HCT116 (cell line): ENCODE results near the gene SOX6. TPM values are rescaled to one million over a fixed set of nuclear protein-coding genes. Genes with fewer than 3 reads are reported as not detected.

ENCODE experiments used
- ATAC-seq: fragments of 200-7000 bp; cut with Tn5 transposase; 2 replicates; pipeline ENCODE4 v1.9.1; 2020; ENCODE audit warnings: mild to moderate bottlenecking, moderate library complexity
- BruUV-seq: library from RNA; stranded (reverse); fragments of 400-500 nt; replicated peaks from 2 replicates; lab custom pipeline; 2021; lab: Mats Ljungman, UMichigan
- CTCF ChIA-PET: fragments of 300-600 bp; sonication (Branson Sonifier 250); formaldehyde crosslinking; loops from one replicate; lab custom pipeline; 2021; ENCODE audit warnings: antibody characterized with exemption; lab: Charles Lee
- POLR2A ChIA-PET: fragments of 300-600, 350-600 bp; sonication (Branson Sonifier 250); formaldehyde crosslinking; loops from one replicate; lab custom pipeline; 2021; ENCODE audit warnings: antibody characterized with exemption; lab: Charles Lee
- RAD21 ChIA-PET, 2 experiments: fragments of 300-600 bp; sonication (Branson Sonifier 250); formaldehyde crosslinking; loops; one replicate each; lab custom pipeline; 2023; ENCODE audit warnings: low total read pairs in 2 of 2; ENCODE audit not compliant: uncharacterized antibody in 2 of 2, unreplicated experiment in 2 of 2, low non-redundant PET in 1 of 2; lab: Charles Lee
- DNase-seq: peaks from one replicate; pipeline ENCODE4 v3.0.0-alpha.2; 2010; ENCODE audit warnings: low read depth, low spot score
- H2AFZ ChIP-seq: fragments of 200-600 bp; shearing (Covaris generic), sonication (generic); 2 replicates; pipeline ENCODE4 v1.6.1; 2017; ENCODE audit warnings: low read depth, mixed run types, mixed read lengths, antibody characterized with exemption, low read length; ENCODE audit not compliant: poor library complexity, severe bottlenecking
- H3K27ac ChIP-seq: 2 replicates; pipeline ENCODE4 v1.5.1; 2012; ENCODE audit warnings: low read depth, low read length
- H3K27me3 ChIP-seq: fragments of 200-600 bp; sonication (generic); 2 replicates; pipeline ENCODE4 v1.6.1; 2016; ENCODE audit warnings: mixed run types, low read length, mixed read lengths; ENCODE audit not compliant: insufficient read depth
- H3K36me3 ChIP-seq, 2 experiments: fragments of 200-500 bp in 1 of 2; fragments of 200-600 bp in 1 of 2; sonication (Bioruptor generic) in 1 of 2; sonication (generic) in 1 of 2; 2 replicates each; pipeline versions ENCODE4 v1.5.1 to v1.6.1; 2014 to 2016; ENCODE audit warnings: low read length in 2 of 2, inconsistent platforms in 1 of 2, mixed read lengths in 1 of 2, mixed run types in 1 of 2; ENCODE audit not compliant: insufficient read depth in 2 of 2, control insufficient read depth in 1 of 2
- H3K4me1 ChIP-seq, 2 experiments: fragments of 200-600 bp in 1 of 2; sonication (generic) in 1 of 2; 2 replicates each; pipeline versions ENCODE4 v1.5.1 to v1.6.1; 2012 to 2017; ENCODE audit warnings: low read length in 2 of 2, inconsistent platforms in 1 of 2, mild to moderate bottlenecking in 1 of 2, mixed read lengths in 1 of 2, mixed run types in 1 of 2, moderate library complexity in 1 of 2; ENCODE audit not compliant: insufficient read depth in 2 of 2, control insufficient read depth in 1 of 2
- H3K4me2 ChIP-seq: fragments of 200-600 bp; sonication (generic); 2 replicates; pipeline ENCODE4 v1.6.1; 2017; ENCODE audit warnings: mixed run types, low read length, mixed read lengths
- H3K4me3 ChIP-seq, 2 experiments: fragments of 200-600 bp in 1 of 2; sonication (generic) in 1 of 2; replicated peaks in 1 of 2; 2 replicates each; pipeline ENCODE4 v1.5.1; 2011 to 2016; ENCODE audit warnings: low read length in 2 of 2, control low read depth in 1 of 2, low read depth in 1 of 2, mild to moderate bottlenecking in 1 of 2, mixed read lengths in 1 of 2, mixed run types in 1 of 2
- H3K79me2 ChIP-seq: fragments of 200-600 bp; sonication (generic); 2 replicates; pipeline ENCODE4 v1.6.1; 2017; ENCODE audit warnings: mild to moderate bottlenecking, mixed run types, low read length, moderate library complexity, mixed read lengths; ENCODE audit not compliant: insufficient read depth
- H3K9ac ChIP-seq: fragments of 200-600 bp; sonication (generic); 2 replicates; pipeline ENCODE4 v1.6.1; 2016; ENCODE audit warnings: low read length, mixed read lengths
- H3K9me2 ChIP-seq: fragments of 200-600 bp; sonication (generic), shearing (Covaris generic); 2 replicates; pipeline ENCODE4 v1.6.1; 2017; ENCODE audit warnings: mixed run types, mild to moderate bottlenecking, moderate library complexity; ENCODE audit not compliant: insufficient read depth
- H3K9me3 ChIP-seq, 2 experiments: fragments of 200-500 bp in 1 of 2; fragments of 200-600 bp in 1 of 2; sonication (Bioruptor generic) in 1 of 2; sonication (generic) in 1 of 2; 2 replicates each; pipeline ENCODE4 v1.6.1; 2014 to 2017; ENCODE audit warnings: low read length in 2 of 2, mixed read lengths in 2 of 2, inconsistent platforms in 1 of 2, low read depth in 1 of 2, mild to moderate bottlenecking in 1 of 2, mixed run types in 1 of 2, moderate library complexity in 1 of 2; ENCODE audit not compliant: control insufficient read depth in 1 of 2, insufficient read depth in 1 of 2
- H4K20me1 ChIP-seq: fragments of 200-600 bp; sonication (generic), shearing (Covaris generic); 2 replicates; pipeline ENCODE4 v1.6.1; 2017; ENCODE audit warnings: mixed run types, mild to moderate bottlenecking, moderate library complexity; ENCODE audit not compliant: insufficient read depth
- ATF3 ChIP-seq: IDR thresholded peaks from 2 replicates; pipeline ENCODE4 v1.6.1; 2012
- CEBPB ChIP-seq: IDR thresholded peaks from 2 replicates; pipeline ENCODE4 v1.6.1; 2012; ENCODE audit warnings: low read depth
- CTCF ChIP-seq, 3 experiments: fragments of 200-600 bp in 1 of 3; sonication (generic) in 1 of 3; IDR thresholded peaks in 2 of 3; conservative IDR thresholded peaks in 1 of 3; 2 replicates each; pipeline ENCODE4 v1.5.1; 2012 to 2017; ENCODE audit warnings: low read depth in 2 of 3, low read length in 2 of 3, antibody characterized with exemption in 1 of 3, borderline replicate concordance in 1 of 3, control low read depth in 1 of 3, mild to moderate bottlenecking in 1 of 3, mixed read lengths in 1 of 3, mixed run types in 1 of 3, moderate library complexity in 1 of 3; ENCODE audit not compliant: insufficient read depth in 1 of 3
- EGR1 ChIP-seq: IDR thresholded peaks from 2 replicates; pipeline ENCODE4 v1.6.1; 2012; ENCODE audit warnings: low read depth
- ELF1 ChIP-seq: IDR thresholded peaks from 2 replicates; pipeline ENCODE4 v1.6.1; 2012; ENCODE audit warnings: low read depth, borderline replicate concordance
- EZH2 ChIP-seq: fragments of 200-600 bp; sonication (generic); IDR thresholded peaks from 2 replicates; pipeline ENCODE4 v1.6.1; 2017; ENCODE audit warnings: antibody characterized with exemption, mixed run types
- EZH2phosphoT487 ChIP-seq: fragments of 200-600 bp; IDR thresholded peaks from 2 replicates; pipeline ENCODE4 v1.6.1; 2018; ENCODE audit warnings: antibody characterized with exemption, borderline replicate concordance
- FOSL1 ChIP-seq: IDR thresholded peaks from 2 replicates; pipeline ENCODE4 v1.6.1; 2012; ENCODE audit warnings: low read depth
- POLR2AphosphoS5 ChIP-seq: IDR thresholded peaks from 2 replicates; pipeline ENCODE4 v1.6.1; 2011; ENCODE audit warnings: mild to moderate bottlenecking, low read depth, low read length, moderate library complexity
- RAD21 ChIP-seq: IDR thresholded peaks from 2 replicates; pipeline ENCODE4 v1.6.1; 2012; ENCODE audit warnings: low read depth, mild to moderate bottlenecking
- SP1 ChIP-seq: IDR thresholded peaks from 2 replicates; pipeline ENCODE4 v1.6.1; 2012; ENCODE audit warnings: low read depth
- SRF ChIP-seq: IDR thresholded peaks from 2 replicates; pipeline ENCODE4 v1.6.1; 2012; ENCODE audit warnings: low read depth
- TCF7L2 ChIP-seq: IDR thresholded peaks from 2 replicates; pipeline ENCODE4 v1.7.0; 2011; ENCODE audit warnings: borderline replicate concordance, inconsistent platforms; ENCODE audit not compliant: insufficient read depth, insufficient read length; ENCODE audit errors: extremely low read depth
- ZBTB33 ChIP-seq: IDR thresholded peaks from 2 replicates; pipeline ENCODE4 v1.6.1; 2011; ENCODE audit warnings: mild to moderate bottlenecking, low read length, moderate library complexity; ENCODE audit not compliant: insufficient replicate concordance; ENCODE audit errors: extremely low read depth
- ZFX ChIP-seq: fragments of 450-650 bp; IDR thresholded peaks from 2 replicates; pipeline ENCODE4 v1.6.1; 2017
- ZNF274 ChIP-seq: fragments of 200-500 bp; sonication (Bioruptor generic); IDR thresholded peaks from 2 replicates; pipeline ENCODE4 v1.6.1; 2014; ENCODE audit warnings: mild to moderate bottlenecking, low read depth, low read length, inconsistent platforms
- intact Hi-C: fragments of 100-400 bp; cut with micrococcal nuclease; formaldehyde crosslinking; loops from 2 replicates; pipeline ENCODE4 v1.10.0; 2022
- total RNA-seq: library from RNA; stranded (reverse); gene quantifications from one replicate; pipeline ENCODE4 v1.2.1, GENCODE V29; 2021; ENCODE audit not compliant: unreplicated experiment

SOX6 gene
- total RNA-seq, 1 experiment from 2014 or later = 0.81 TPM

GRCh38 chr11:16278979-16279378 lies 77.4 kb downstream of the SOX6 start:
- ATAC-seq (no peak), DNase-seq (no peak)
- intact Hi-C loops = no loop called here
- Histone ChIP-seq H3K27ac (no peak overlapping the region), H3K9me3 (no peaks in the 10 kb centered on the region), H4K20me1 (no peaks in the 10 kb centered on the region; the same call in 1 of the 2 replicates), H3K36me3 (no peaks in the 10 kb centered on the region), H3K9me2 (no peaks in the 10 kb centered on the region), H3K4me3 (no peak overlapping the region), H3K79me2 (no peaks in the 10 kb centered on the region), H2AFZ (no peak overlapping the region), H3K4me1 (no peaks in the 10 kb centered on the region), H3K27me3 (peaks cover 4% of the 10 kb centered on the region), H3K9ac (no peak overlapping the region), H3K4me2 (no peak overlapping the region)
- TF ChIP-seq TCF7L2 = no peak
- TF ChIP-seq POLR2AphosphoS5 = no peak
- no peak for TF ChIP-seq SP1
- no peak for TF ChIP-seq ZFX
- no peak for TF ChIP-seq ELF1
- no peak for TF ChIP-seq EZH2phosphoT487
- no peak for TF ChIP-seq ZNF274
- TF ChIP-seq FOSL1 = no peak
- no peak for TF ChIP-seq CEBPB
- no peak for TF ChIP-seq CTCF (IDR thresholded peaks at IDR 0.05 in 2 of 3, conservative IDR thresholded peaks at IDR 0.05 in 1 of 3; ENCODE audit: borderline replicate concordance in 1 of 3, insufficient read depth in 1 of 3, low read depth in 2 of 3, low read length in 2 of 3)
- TF ChIP-seq RAD21 = no peak
- TF ChIP-seq EZH2 = no peak
- no peak for TF ChIP-seq SRF
- no peak for TF ChIP-seq EGR1
- no peak for TF ChIP-seq ATF3
- no peak for TF ChIP-seq ZBTB33
- ChIA-PET RAD21 (no interaction called here), POLR2A (no interaction called here), CTCF (no interaction called here)
- no TSS peak for BruUV-seq
